Mucosa of gallbladder (tissue), 1 donor: ENCODE results near the gene ACAA2. TPM values are rescaled to one million over a fixed set of nuclear protein-coding genes. Genes with fewer than 3 reads are reported as not detected.

Source experiments
- DNase-seq: peaks from one replicate; pipeline ENCODE4 v3.0.0-alpha.2; 2020; ENCODE audit warnings: low spot score
- total RNA-seq: library from RNA; stranded (reverse); gene quantifications from one replicate; pipeline ENCODE4 v1.2.1, GENCODE V29; 2021
- donor health status: DM: no; HTN: no; CAD: no.

The ACAA2 gene, protein sequence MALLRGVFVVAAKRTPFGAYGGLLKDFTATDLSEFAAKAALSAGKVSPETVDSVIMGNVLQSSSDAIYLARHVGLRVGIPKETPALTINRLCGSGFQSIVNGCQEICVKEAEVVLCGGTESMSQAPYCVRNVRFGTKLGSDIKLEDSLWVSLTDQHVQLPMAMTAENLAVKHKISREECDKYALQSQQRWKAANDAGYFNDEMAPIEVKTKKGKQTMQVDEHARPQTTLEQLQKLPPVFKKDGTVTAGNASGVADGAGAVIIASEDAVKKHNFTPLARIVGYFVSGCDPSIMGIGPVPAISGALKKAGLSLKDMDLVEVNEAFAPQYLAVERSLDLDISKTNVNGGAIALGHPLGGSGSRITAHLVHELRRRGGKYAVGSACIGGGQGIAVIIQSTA
- 84.2 TPM for total RNA-seq

DNA sequence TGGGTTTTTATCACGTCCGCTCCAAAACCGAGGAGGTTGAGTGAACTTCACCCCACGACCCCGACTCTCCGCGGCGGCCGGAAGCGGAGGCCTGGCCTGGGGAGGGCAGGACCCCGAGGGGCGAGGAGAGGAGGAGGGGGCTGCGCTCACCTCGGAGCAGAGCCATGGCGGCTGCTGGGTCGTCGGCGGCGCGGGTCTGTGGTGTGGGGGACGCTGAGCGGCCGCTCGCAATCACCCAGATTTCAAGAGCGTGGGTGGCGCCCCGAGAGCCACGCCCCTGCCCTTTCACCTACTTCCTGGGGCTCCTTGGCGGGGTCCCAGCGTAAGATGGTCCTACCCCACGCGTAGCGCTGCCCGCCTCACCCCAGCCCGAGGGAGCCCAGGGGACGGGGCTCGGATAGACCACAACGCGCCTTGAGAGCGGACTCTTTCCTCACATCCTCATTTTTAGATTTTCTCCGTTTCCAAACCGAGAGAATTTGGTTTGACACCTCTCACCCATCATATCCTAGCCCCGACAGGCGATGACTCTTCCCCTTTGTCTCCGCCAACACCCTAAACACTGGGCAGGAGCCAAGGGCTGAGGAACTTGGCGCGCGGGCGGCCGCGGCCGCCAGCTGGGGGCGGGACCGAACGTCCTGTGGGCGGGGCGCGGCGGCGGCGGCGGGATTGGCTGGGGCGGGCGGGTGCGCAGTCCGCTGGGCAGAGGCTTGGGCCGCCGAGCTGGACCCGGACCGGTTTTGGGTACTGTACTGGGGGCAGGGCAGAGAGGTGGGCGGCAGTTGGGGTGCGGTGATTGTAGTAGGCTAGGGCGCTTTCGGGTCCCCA is at the start of gene ACAA2:
Gene ACAA2, minus strand, starts transcription at position 215 of the 828 bp plus-strand sequence. Its CDS starts 49 bp downstream, at position 166.
- DNase-seq, result peak; percentile 92

DNA sequence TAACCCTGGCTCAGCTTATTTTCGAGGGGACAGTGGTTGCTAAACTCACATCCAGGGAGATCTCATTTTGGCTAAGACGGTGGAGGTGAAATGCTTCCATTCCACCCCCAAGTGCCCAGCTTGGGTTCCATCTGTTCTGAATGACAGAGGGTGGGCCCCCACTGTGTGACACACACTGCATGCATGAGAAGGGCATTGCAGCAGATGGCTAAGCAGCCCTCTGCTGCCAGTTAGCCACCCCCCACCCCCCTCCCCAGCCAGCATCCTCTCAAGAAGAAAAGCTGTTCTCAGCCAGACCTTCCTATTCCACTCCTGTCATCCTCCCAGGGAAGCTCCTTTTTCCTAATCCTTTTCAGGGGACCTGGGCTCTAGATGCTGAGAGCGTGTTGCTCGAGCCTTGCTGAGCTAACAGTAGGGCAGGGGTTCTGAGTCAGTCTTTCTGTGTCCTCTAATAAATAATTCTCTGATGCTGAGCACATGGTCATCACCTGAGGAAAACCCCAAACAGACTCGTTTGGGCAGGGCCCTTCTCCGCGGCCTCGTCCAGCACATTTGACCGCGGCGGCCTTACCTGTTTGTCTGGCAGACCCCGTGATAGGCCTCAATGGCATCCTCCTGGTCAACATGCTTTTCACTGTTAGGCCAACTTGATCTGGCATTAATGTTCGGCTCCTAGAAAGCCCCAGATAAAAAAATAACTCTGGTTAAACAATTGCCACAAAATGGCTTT is 49.5 kb upstream of the ACAA2 start:
- DNase-seq, result no peak

DNA sequence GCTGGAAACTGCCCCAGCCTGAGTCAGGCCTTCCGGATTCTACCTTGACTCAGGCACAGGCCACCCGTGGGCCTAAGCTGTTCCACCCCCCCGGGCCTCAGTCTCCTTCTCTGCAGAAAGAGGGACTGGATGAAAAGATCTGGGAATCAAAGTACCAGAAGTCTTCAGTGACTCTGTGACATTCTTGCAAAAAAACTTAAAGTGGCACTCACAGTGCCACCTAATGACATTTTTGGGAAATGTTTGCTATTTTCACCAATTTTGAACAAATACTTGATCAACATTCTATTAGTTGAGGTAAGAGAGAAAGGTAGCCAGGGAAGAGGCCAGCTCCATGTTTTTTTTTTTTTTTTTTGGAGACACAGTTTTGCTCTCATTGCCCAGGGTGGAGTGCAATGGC is 48.3 kb upstream of the ACAA2 start:
- no peak for DNase-seq

DNA sequence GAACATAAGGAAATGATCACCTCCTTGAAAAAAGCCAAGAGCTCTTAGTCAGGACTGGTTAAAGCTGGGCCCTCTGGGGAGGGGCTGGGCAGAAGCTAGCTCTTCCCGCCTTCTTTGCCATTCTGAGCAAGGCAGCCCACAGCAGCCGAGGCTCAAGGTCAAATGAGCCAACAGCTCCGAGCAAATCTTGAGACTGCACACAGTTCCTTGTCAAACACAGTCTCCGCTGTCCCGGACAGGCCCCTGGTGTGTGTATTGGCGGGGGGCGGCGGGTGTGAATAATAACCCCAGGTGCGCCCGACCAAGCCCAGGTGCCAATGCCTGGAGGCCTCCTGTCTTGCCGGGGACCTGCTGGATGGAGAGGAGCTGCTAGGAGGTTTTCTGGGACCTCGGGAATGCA is 46.4 kb upstream of the ACAA2 start:
- no peak for DNase-seq

DNA sequence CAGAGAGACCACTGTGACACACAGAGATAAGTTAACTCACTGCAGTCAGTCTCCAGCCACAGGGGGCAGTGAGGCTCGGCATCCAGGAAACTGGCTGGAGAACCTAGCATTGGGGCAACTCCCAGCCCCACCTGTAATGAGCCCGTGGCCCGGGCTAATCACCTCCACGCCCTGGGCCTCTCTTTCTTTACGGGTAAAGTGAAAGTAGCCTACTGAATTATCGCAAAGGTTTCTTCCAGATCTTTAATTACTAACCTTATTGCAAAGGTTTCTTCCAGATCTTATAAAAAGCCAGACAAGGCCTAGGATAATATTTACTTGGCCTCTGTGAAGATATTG is 45.7 kb upstream of the ACAA2 start:
- no peak for DNase-seq

DNA sequence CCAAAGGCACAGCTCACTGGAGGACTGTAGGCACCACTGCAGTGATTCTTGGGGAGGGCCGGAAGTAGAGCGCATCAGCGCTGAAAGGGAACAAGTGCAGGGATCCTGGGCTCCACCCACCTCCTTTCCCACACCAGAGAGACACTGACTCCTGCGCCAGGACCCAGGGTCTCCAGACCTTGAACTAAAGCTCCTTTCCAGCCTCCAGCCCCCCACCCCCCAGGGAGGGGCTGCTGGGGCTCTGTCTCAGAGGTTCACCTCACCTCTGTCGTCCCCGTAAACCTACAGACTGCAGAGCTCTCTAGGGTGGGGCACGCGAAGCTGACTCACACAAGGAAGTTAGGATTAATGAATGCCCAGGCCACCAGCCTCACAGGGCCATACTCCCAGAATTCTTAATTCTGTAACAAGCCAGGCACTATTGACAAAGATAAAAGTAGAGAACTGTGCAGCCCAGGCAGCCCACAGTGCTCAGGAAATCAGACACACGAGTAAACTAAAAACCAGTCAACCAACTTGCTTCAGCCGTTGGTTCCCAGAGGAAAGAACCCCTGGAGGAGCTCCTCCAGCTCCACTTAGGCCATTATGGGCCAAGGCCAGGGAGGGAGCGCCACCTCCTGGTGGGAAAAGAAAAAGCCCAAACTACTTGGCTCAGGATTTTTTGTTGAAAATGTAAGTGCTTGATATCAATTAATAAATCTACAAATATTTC is 45.1 kb upstream of the ACAA2 start:
- peak; percentile 78 for DNase-seq

DNA sequence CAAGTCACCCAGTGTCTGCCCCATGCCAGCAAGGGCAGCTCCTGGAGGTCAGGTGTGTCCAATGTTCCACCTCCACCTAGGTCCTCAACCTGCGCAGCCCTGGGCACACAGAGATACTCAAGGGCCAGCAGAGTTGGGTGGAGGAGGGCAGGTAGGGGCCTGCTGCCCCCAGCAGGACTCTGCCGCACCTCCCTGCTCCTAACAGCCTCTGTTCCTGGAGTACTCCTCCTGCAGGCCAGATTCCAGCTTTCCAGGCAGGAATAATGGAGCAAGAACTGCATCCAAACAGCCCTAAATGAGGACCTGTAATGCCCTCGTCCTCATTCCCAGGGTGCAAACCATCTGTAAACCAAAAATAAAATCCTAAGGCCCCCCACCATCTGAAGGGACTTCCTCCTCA is 44.4 kb upstream of the ACAA2 start:
- no peak for DNase-seq

DNA sequence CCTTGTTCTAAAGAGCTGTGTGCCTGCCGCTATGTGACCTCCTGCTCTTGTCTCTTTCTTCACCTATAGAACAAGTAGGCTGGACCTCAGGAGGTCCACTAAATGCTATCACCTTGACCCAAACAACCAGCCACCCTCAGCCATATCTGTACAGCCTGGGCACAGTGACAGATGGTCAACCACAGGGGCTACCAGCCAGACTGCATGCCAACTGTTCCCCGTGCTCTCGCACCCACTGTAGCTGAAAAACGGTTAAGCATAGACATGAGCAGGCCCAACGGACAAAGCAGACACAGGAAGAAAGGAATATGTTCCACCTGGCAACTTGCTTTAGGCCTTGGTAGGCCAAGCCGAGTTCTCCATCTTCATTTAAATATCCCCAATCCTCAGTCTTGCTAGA is 43.2 kb upstream of the ACAA2 start:
- no peak for DNase-seq

DNA sequence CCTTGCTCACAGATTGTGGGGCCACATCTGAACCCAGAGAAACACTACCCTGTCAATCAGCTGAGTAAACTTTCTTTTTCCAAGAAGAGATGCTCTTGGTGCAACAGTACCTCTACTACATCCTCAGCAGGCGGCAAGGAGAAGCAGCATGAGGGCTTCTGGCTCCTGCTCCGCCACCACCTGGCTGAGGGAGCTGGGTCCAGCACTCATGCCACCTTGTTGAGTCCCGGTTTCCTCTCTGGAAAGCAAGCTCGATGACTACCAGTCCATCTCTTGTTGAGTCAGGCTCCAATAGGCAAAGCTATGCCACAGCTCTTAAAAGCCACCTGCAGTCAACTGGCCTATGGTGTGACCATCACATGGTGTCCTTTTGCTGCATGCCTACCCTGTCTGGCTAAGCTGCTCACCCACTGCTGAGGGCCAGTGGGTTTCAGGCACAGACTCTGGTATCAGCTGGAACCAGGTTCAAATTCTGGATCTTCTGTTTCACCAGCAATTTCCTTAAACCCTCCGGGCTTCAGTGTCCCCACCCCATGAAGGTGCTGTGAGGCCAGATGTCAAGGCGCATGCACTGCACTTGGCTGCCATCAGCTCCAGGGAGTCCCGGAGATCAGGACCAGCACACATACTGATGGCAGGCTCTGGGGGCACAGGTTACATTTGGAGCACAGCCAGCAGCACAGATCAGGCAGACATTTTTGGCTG is 42.5 kb upstream of the ACAA2 start:
- no peak for DNase-seq

DNA sequence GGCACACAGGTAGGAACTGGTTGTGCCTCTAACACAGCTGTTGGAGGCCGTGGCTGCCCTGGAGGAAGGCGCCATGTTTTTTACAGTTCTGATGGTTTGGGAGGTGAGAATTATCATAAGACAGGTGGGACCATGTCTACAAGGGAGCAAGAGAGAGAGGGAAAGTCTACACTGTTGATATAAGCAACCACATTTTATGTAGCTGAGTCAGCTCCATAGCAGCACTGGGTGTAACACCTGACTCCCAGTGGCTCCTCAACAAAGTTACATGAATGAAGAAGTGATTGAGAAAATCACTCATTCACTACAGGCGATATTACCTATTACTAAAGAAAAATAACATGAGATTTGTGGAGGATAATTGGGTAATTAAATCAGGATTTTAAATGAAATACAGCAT is 41.3 kb upstream of the ACAA2 start:
- no peak for DNase-seq

DNA sequence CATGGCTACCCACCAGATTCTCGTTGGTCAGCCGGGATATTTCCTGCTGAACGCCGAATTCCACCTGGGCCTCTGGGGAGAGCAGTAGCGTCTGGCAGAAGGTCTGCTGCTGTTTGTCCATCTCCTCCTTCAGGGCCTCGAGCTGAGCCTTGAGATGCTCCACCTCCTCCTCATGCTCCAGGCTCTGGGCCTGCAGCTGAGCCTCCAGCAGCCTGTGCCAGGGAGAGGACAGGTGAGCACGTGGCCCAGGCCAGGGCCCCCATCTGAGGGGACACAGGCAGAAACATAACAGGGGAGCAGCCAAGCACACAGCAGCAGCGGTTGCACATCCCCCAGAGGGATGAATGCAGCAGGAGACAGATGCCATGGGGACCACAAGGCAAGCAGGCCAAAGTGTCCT is 40.1 kb upstream of the ACAA2 start:
- no peak for DNase-seq

DNA sequence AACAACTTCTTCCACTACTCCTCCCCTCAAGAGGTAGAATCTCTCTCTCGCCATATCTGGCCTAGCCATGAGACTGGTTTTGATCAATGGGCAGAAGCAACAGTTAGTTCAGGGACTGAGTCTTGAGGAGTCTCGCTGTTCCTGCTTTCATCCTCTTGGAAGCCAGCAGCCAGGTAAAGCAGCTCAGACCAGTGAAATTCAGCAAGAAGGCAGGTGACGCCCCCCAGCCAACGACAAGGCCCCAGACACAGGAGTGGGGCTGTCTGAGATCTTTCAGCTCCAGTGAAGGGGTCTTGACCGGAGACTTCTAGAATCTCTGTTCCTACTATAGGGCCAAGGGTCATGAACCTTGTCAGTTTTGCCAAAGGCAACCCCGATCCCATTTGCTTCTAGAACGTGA is 39.7 kb upstream of the ACAA2 start:
- DNase-seq, result no peak

DNA sequence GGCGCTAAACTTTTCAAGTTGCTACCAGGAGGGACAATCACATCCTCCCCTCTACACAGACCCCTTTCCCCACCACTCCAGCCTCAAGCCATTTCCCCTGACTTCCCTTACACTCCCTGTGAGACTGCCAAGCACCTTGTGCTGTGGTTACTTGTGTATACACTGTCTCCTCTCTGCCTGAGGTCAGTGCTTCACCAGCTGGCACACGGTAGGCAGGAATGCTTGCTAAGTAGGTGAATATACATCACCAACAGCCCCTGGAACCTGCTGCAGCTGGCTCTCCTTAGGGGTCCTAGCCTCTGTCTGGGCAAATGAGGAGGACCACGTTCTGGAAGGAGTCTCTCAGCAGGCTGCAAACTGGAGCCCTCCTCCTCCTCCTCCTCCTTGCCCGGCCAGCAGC is 38.3 kb upstream of the ACAA2 start:
- no peak for DNase-seq

DNA sequence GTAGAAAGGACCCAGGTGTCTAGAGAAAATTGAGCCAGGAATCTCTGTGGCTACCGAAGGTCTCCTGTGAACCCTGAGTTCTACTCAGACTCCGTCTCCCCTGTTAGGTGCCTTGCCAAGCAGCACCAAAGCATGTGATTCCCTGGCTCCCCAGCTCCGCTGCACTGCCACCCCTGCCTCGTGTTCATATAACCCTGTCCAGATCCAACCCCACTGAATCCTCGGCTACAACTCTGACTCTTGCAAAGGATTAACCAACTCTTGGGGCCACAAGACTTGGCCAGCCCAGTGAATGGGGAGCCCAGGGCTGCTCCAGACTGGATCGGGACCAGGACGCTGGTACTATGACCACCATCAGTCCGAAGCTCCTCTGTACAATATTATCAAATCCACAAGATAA is 37.3 kb upstream of the ACAA2 start:
- DNase-seq, result no peak

DNA sequence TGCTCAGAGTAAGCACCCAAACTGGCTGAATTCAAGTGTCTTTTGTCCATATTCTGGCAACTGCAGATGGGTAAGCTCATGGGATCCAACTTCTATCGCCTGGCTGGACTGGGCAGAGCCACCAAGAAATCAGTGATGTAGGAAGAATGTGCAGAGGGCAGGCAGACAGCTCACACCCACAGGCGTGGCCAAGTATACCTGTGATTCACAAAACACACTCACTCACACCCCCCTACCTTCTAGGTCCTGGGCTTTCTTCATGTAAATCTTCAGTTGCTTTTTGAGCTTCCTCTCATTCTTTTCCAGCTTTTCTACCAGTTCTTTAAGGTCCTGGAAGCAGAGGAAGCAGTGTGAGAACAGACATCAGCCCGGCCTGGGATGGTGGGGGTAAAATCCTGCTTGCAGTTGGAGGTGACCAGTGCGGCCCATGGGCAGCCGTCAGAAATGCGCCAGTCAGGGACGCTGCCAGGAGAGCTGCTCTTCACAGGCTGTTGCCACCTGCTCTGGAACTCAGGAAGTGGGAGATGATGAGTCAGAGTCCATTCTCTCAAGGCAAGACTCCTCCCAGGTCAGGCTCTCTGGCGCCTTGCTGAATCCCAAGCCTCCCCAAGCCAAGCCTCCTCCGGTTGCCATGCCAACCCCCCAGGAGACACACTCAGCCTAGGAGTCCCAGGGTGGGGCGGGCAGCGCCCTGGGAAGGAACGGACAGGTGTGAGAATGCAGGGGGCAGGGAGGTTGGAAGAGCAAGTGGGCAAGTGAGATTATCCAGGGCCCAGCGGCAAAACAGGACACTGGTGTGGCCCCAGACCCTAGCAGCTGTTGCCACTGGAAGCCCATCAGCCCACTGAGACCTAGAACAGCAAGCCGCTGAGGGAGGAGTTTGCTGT is 36.2 kb upstream of the ACAA2 start:
- peak; percentile 92 for DNase-seq

DNA sequence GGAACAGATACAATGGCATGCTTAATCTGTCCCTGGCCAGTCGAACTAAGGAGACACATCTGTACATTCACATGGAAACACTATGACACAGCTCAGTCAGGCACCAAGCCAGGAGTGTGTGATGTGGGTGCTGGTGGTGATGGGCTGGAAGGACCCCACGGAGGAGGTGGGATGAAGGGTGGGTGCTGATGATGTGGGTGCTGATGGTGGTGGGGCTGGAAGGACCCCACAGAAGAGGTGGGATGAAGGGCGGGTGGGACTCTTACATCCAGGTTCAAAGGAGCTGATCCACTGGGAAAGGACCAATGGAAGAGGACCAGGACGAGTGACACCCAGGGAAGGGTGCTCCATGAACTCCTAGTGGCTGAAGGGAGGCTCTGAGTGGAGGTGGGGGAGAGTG is 34.8 kb upstream of the ACAA2 start:
- no peak for DNase-seq

DNA sequence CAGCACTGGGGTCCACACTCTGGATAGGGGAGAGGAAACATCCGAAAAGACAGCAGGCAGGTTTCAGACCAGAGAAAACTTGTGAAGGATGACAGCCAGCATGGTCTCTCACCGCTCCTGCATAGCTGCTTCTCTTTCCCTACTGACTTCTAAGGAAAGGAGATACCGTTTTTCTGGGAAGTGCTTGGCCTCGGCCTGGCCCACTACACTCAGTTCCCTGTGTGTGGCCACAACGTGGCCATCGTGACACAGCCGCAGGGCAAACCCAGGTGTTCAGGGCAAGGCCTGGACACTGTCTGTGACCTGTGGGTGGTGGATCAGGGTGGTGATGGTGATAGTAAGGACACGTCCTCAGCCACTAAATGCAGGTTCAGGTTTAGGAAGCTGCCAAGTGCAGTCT is 34.2 kb upstream of the ACAA2 start:
- DNase-seq, result no peak

DNA sequence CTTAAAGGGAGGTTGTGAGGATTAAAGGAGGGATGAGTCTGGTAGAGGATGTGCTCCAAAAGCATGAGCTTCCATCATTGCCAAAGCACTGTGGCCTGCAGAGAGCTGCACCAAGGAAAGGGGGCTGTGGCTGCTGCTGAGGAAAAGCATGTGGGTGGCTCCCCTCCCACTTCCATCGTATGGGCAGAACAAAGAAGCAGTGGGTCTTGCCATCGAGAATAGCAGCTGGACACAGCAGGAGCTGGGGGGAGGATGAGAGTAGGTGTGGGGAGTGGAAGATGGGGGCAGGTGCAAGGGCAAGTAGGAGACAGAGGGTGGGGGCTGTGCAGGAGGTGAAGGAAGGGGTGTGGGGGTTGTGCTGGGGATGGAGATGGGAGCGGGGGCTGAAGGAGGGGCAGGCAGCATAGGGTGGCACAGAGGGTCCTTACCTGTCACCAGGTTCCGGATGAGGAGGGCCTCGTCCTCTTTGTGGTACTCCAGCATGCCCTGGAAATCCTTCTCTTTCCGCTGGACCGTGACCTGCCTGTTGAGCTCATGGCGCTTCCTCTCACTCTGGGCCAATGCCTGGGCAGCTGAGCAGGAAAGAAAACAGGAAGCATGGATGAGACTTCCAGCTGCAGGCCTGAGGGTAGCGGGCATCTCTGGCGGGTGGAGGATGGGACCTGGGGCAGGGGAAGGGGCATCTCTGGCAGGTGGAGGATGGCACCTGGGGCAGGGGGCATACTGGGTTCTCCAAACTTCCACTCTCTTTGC is 33.6 kb upstream of the ACAA2 start:
- no peak for DNase-seq

DNA sequence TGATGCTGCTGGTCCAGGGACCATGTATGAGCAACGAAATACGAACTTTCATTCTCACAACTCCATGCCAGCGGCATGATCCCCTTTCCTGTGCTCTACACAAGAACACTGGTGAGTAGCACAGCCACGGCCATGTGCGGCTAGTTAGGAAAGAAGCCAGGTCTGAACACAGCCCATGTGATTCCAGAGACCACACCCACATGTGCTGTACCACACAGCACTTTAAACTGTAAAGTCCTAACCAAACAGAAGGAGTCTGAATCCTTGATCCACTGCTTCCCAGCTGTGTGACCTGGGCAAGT is 33.0 kb upstream of the ACAA2 start:
- DNase-seq, result no peak
